ENCODE measurements around the gene CHURC1.

Gene CHURC1

GRCh38 chr14:64948612-64949210 is 34.5 kb downstream of the CHURC1 start:
- H3K4me3 ChIP-seq (ENCODE audit: low read length), result no peak overlapping the region
- TF ChIP-seq CTCF (conservative IDR thresholded peaks at IDR 0.05; ENCODE audit: low read depth, low read length), result no peak
- DNase-seq (ENCODE audit: low read depth), result no peak

- no peak overlapping the region for H3K4me3 ChIP-seq (ENCODE audit: low read length)
- no peak for DNase-seq (ENCODE audit: low read depth)
- TF ChIP-seq CTCF (conservative IDR thresholded peaks at IDR 0.05; ENCODE audit: low read depth, low read length), result no peak
Observed at GRCh38 chr14:64950889-64951288, 36.6 kb downstream of the CHURC1 start.

- H3K4me3 ChIP-seq (ENCODE audit: low read length), result no peak overlapping the region
- no peak for DNase-seq (ENCODE audit: low read depth)
- TF ChIP-seq CTCF (conservative IDR thresholded peaks at IDR 0.05; ENCODE audit: low read depth, low read length), result no peak
Observed at GRCh38 chr14:64951291-64951690, 37.0 kb downstream of the CHURC1 start.

GRCh38 chr14:64951724-64952123 is 37.5 kb downstream of the CHURC1 start:
- DNase-seq (ENCODE audit: low read depth), result no peak
- H3K4me3 ChIP-seq (ENCODE audit: low read length), result no peak overlapping the region
- TF ChIP-seq CTCF (conservative IDR thresholded peaks at IDR 0.05; ENCODE audit: low read depth, low read length), result no peak

GRCh38 chr14:64952598-64953309 is 38.5 kb downstream of the CHURC1 start:
- no peak for TF ChIP-seq CTCF (conservative IDR thresholded peaks at IDR 0.05; ENCODE audit: low read depth, low read length)
- DNase-seq (ENCODE audit: low read depth), result no peak
- no peak overlapping the region for H3K4me3 ChIP-seq (ENCODE audit: low read length)

GRCh38 chr14:64953310-64953654 is 39.0 kb downstream of the CHURC1 start:
- no peak for TF ChIP-seq CTCF (conservative IDR thresholded peaks at IDR 0.05; ENCODE audit: low read depth, low read length)
- no peak for DNase-seq (ENCODE audit: low read depth)
- no peak overlapping the region for H3K4me3 ChIP-seq (ENCODE audit: low read length)

- TF ChIP-seq CTCF (conservative IDR thresholded peaks at IDR 0.05; ENCODE audit: low read depth, low read length), result no peak
- no peak overlapping the region for H3K4me3 ChIP-seq (ENCODE audit: low read length)
- DNase-seq (ENCODE audit: low read depth), result no peak
Observed at GRCh38 chr14:64953661-64954060, 39.4 kb downstream of the CHURC1 start.

All from retinal pigment epithelial cell (primary cell).